Gastroesophageal sphincter (tissue), 4 donors: Measurements from ENCODE around the gene NDOR1. TPM values are rescaled to one million over a fixed set of nuclear protein-coding genes. Genes with fewer than 3 reads are reported as not detected.

Experiments used
- ATAC-seq: fragments of 150-250 bp; one replicate; pipeline ENCODE4 v1.9.1; 2016; ENCODE audit warnings: mild to moderate bottlenecking, moderate library complexity
- H3K27ac ChIP-seq, 4 donors: fragments of 200-600 bp; sonication (generic) in 3 of 4; 1 replicate in 3 of 4; 2 replicates in 1 of 4; pipeline ENCODE4 v1.5.1; 2016 to 2019
- H3K27me3 ChIP-seq: fragments of 200-600 bp; sonication (generic); one replicate; pipeline ENCODE4 v1.5.1; 2019
- H3K36me3 ChIP-seq, 2 donors: fragments of 200-600 bp; sonication (generic); one replicate each; pipeline ENCODE4 v1.5.1; 2019; ENCODE audit warnings: control low read depth in 1 of 2
- H3K4me1 ChIP-seq, 3 donors: fragments of 200-600 bp; sonication (generic); 1 replicate in 2 of 3; 2 replicates in 1 of 3; pipeline ENCODE4 v1.5.1; 2016 to 2019; ENCODE audit warnings: control low read depth in 2 of 3
- H3K4me3 ChIP-seq, 2 donors: fragments of 200-600 bp; sonication (generic); one replicate each; pipeline ENCODE4 v1.5.1; 2019; ENCODE audit warnings: mild to moderate bottlenecking in 1 of 2, moderate library complexity in 1 of 2
- H3K9me3 ChIP-seq, 3 donors: fragments of 200-600 bp; sonication (generic); one replicate each; pipeline ENCODE4 v1.5.1; 2017 to 2019; ENCODE audit warnings: control low read depth in 2 of 3
- EP300 ChIP-seq: sonication (generic); formaldehyde crosslinking; IDR thresholded peaks from one replicate; pipeline ENCODE4 v1.6.1; 2017; ENCODE audit warnings: antibody characterized with exemption, mild to moderate bottlenecking
- POLR2A ChIP-seq, 2 donors: fragments of 450-650 bp; IDR thresholded peaks; one replicate each; pipeline ENCODE4 v1.6.1; 2017; ENCODE audit warnings: antibody characterized with exemption in 2 of 2, mild to moderate bottlenecking in 2 of 2, moderate library complexity in 1 of 2
- POLR2AphosphoS5 ChIP-seq: sonication (generic); formaldehyde crosslinking; IDR thresholded peaks from one replicate; pipeline ENCODE4 v1.6.1; 2017; ENCODE audit warnings: antibody characterized with exemption
- WGBS, 2 donors: methylation state at CpG; one replicate each; pipeline ENCODE4 v1.1.5; 2018; ENCODE audit warnings: low coverage in 1 of 2; 5-methylcytosine and 5-hydroxymethylcytosine counted together
- total RNA-seq, 4 donors: library from RNA; depleted of rRNA; stranded (reverse); fragments of >200 nt; gene quantifications; one replicate each; pipeline ENCODE4 v1.1.0, GENCODE V29; 2016
- TF ChIP-seq, protein P1 (sequence below), 4 experiments: fragments of 200-600 bp in 2 of 4; fragments of 450-650 bp in 2 of 4; sonication (generic) in 1 of 4; IDR thresholded peaks; one replicate each; pipeline ENCODE4 v1.5.1; 2017 to 2019; ENCODE audit warnings: antibody characterized with exemption in 4 of 4, mild to moderate bottlenecking in 2 of 4, moderate library complexity in 2 of 4

Gene NDOR1
- total RNA-seq, 4 donors from 2014 or later = 4.6 to 9.8 (median 7.6) TPM

DNA sequence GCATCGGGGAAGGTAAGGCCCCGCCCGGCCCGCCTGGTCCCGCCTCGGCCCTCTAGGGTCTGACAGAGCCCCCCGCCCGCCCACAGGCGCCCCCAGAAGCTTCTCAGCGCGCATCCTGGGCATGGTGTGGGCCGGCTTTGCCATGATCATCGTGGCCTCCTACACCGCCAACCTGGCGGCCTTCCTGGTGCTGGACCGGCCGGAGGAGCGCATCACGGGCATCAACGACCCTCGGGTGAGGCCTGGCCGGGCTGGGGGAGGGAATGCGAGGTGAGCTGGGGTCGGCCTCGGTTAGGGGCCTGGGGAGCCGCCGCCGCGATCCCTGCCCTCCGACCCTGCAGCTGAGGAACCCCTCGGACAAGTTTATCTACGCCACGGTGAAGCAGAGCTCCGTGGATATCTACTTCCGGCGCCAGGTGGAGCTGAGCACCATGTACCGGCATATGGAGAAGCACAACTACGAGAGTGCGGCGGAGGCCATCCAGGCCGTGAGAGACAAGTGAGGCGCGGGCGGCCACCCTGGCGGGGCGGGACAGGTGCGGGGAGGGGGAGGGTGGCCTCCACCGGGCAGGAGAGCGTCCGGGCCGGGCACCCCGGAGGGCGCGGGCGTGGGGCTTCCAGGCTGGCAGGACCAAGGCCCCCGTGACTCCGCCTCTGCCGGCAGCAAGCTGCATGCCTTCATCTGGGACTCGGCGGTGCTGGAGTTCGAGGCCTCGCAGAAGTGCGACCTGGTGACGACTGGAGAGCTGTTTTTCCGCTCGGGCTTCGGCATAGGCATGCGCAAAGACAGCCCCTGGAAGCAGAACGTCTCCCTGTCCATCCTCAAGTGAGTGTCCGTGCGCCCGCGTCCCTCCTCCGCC, 42.8 kb upstream of the NDOR1 start:
- Histone ChIP-seq H3K9me3 (no peaks in the 10 kb centered on the region), H3K27me3 (peaks cover 100% of the 10 kb centered on the region), H3K36me3 (no peaks in the 10 kb centered on the region), H3K4me3 (peak overlapping the region in 1 of 2 donors; percentile 38), H3K4me1 (peaks cover 0 to 38% (median 21%) of the 10 kb centered on the region in 3 donors), H3K27ac (no peak overlapping the region)
- TF ChIP-seq EP300 (no peak), POLR2AphosphoS5 (no peak), POLR2A (IDR thresholded peaks at IDR 0.05) (no peak)
- TF ChIP-seq, protein P1, sequence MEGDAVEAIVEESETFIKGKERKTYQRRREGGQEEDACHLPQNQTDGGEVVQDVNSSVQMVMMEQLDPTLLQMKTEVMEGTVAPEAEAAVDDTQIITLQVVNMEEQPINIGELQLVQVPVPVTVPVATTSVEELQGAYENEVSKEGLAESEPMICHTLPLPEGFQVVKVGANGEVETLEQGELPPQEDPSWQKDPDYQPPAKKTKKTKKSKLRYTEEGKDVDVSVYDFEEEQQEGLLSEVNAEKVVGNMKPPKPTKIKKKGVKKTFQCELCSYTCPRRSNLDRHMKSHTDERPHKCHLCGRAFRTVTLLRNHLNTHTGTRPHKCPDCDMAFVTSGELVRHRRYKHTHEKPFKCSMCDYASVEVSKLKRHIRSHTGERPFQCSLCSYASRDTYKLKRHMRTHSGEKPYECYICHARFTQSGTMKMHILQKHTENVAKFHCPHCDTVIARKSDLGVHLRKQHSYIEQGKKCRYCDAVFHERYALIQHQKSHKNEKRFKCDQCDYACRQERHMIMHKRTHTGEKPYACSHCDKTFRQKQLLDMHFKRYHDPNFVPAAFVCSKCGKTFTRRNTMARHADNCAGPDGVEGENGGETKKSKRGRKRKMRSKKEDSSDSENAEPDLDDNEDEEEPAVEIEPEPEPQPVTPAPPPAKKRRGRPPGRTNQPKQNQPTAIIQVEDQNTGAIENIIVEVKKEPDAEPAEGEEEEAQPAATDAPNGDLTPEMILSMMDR (IDR thresholded peaks at IDR 0.05) = peak in 2 of 4 experiments; percentile 16 to 23
- WGBS, 2 donors = 3% methylated on average over 5 of the region's 74 CpGs; no CpG with 5 or more reads in 1 of the 2 donors
- peak; percentile 18 for ATAC-seq

DNA sequence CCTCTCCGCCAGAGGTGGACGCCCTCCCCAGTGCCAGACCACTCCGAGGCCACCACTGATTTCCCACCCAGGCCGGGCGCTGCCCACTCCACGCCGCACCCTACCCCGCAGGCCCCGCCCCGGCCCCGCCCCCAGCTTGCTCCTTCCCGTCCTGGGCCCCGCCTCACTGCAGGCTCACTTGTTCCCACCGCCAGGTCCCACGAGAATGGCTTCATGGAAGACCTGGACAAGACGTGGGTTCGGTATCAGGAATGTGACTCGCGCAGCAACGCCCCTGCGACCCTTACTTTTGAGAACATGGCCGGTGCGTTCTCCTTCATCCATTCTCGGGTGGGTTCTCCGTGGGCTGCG, 42.2 kb upstream of the NDOR1 start:
- H3K4me3 ChIP-seq = peak overlapping the region in 1 of 2 donors; percentile 38

DNA sequence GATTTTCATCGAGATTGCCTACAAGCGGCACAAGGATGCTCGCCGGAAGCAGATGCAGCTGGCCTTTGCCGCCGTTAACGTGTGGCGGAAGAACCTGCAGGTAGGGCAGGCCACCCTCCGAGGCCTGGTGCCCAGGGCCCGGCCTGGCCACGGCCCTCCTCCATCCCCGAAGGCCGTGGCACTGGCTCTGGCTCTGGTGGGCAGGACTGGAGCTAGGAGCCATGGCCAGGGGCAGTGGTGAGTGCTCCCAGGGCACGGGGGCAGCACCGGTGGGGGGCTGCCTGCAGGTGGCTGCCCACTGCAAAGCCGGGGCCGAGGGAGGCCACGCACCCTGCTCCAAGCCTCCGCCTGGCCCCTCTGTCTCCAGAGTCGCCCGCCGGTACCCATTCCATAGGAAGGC, 41.7 kb upstream of the NDOR1 start:
- Histone ChIP-seq H3K9me3 (no peaks in the 10 kb centered on the region), H3K4me3 (no peak overlapping the region), H3K36me3 (no peaks in the 10 kb centered on the region), H3K27me3 (peaks cover 100% of the 10 kb centered on the region), H3K4me1 (peaks cover 5 to 49% (median 32%) of the 10 kb centered on the region in 3 donors), H3K27ac (no peak overlapping the region)
- ATAC-seq = no peak
- WGBS, 2 donors = no CpG with 5 or more reads among the region's 22 CpGs
- TF ChIP-seq POLR2AphosphoS5 (no peak), POLR2A (IDR thresholded peaks at IDR 0.05) (no peak), EP300 (no peak)

More for the DNA sequence above, 42.2 kb upstream of the NDOR1 start:
- Histone ChIP-seq H3K9me3 (no peaks in the 10 kb centered on the region), H3K27me3 (peaks cover 100% of the 10 kb centered on the region), H3K27ac (no peak overlapping the region), H3K36me3 (no peaks in the 10 kb centered on the region), H3K4me1 (peaks cover 3 to 44% (median 27%) of the 10 kb centered on the region in 3 donors)
- no peak for ATAC-seq
- 0% methylated on average over 3 of the region's 26 CpGs; no CpG with 5 or more reads in 1 of the 2 donors for WGBS, 2 donors
- no peak for TF ChIP-seq POLR2A (IDR thresholded peaks at IDR 0.05)
- no peak for TF ChIP-seq POLR2AphosphoS5

DNA sequence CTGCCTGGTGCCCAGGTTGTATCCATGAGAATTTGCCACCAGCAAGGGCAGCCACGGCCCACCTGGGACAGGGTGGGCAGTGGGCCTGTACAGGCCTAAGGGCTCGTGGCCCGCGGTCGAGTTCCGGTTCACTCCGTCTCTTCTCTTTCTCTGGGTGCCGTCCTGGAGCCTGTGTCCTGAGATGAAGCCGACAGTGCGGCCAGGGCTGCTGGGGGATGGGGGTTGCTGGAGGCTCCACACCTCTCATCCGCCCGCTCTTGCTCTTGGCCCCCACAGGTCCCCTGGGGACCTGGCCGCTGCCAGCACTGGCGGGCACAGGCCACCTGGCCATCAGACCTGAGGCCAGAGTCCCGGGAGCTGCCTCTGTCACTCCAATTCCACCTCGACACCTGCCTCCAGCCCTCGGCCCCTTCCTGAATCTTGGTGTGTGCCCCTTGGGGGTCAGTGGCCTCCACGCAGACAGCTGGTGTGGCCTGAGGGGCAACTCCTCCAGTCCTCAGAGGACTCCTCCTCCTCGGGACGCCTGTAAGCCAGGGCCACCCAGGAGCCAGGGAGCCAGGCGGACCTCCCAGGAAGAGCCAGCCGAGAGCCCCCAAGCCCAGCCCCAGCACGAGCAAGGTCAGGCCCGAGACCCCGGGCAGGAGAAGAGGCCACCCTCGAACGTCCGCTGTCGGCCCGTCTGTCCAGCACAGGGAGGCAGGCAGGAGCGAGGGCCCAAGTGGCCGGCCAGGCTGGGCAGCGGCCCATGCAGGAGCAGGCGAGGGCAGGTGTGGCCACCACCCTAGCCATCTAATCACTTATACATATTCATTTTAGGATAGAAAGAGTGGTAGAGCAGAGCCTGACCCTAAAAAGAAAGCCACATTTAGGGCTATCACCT, 40.9 kb upstream of the NDOR1 start:
- ATAC-seq = no peak
- Histone ChIP-seq H3K4me1 (peaks cover 5 to 57% (median 39%) of the 10 kb centered on the region in 3 donors), H3K4me3 (no peak overlapping the region), H3K36me3 (no peaks in the 10 kb centered on the region), H3K9me3 (no peaks in the 10 kb centered on the region), H3K27ac (no peak overlapping the region), H3K27me3 (peaks cover 100% of the 10 kb centered on the region)
- TF ChIP-seq POLR2A (IDR thresholded peaks at IDR 0.05) = no peak
- WGBS, 2 donors = no CpG with 5 or more reads among the region's 34 CpGs

DNA sequence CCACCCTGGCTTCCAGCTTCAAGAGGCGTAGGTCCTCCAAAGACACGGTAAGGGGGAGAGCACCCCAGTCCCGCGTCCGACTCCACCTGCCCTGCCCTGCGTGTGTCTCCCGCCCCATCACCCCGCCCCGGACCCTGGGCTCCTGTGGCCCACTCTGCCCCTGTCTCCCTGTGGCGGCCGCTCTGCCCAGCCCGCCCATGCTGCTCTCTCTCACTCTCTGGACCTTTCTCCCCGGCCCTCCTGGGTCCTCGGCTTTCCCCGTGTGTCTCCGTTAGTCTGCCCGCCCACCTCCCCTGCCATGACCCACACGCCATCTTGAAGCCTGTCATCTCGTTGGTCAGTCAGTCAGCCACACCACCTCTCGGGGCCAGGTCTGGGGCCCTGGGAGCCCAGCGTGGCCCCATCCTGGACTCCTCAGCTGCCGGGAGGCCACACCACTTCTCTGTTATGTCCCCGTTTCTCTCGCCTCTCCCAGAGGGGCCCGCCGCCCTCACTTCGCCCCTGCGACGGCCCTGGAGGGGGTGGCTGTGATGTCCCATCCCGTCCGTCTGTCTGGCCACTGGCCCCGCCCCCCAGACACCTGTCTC, 40.2 kb upstream of the NDOR1 start:
- no peak overlapping the region for H3K27ac ChIP-seq
- WGBS, 2 donors = 56 to 70% methylated on average over 2 to 8 of the region's 32 CpGs
- peaks cover 5 to 62% (median 41%) of the 10 kb centered on the region in 3 donors for H3K4me1 ChIP-seq
- TF ChIP-seq EP300 = no peak
- TF ChIP-seq, protein P1 (IDR thresholded peaks at IDR 0.05) = no peak
- TF ChIP-seq POLR2AphosphoS5 = no peak
- no peak for TF ChIP-seq POLR2A (IDR thresholded peaks at IDR 0.05)
- ATAC-seq = no peak
- no peaks in the 10 kb centered on the region for H3K36me3 ChIP-seq
- H3K27me3 ChIP-seq = peaks cover 100% of the 10 kb centered on the region
- no peak overlapping the region for H3K4me3 ChIP-seq
- H3K9me3 ChIP-seq = no peaks in the 10 kb centered on the region
